DMS53 treated with DMSO at 0.1 percent for 48 hours (cell line): ENCODE measurements around the gene ACTRT3.

ENCODE experiments used
- DNase-seq: peaks from one replicate; lab custom pipeline; 2025; ENCODE audit not compliant: unreplicated experiment; lab: John Stamatoyannopoulos, UW

ACTRT3 gene

GRCh38 chr3:169769287-169770181, at the start of gene ACTRT3:
Gene ACTRT3 (minus strand): TSS chr3:169769561. CDS start chr3:169769520, 41 bp downstream.
- no peak for DNase-seq

DNA sequence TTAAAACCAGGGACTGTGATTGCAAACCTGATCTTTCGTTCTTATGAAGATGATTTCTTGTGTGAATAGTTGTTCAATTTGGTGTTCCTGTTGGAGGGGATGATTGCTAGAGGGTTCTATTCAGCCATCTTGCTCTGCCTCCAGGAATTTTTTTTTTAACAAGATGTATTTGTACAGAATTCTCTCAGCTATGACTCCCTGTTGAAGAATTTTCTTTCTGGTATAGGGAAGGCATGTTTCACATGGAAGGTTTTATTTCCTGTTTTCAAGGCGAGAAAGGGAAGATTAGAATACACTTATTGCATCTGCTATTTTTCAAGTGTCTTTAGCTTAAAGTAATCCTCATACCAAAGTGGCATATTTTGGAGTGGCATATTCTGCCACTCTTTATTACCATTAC, 49.0 kb upstream of the ACTRT3 start:
- DNase-seq: no peak

DNA sequence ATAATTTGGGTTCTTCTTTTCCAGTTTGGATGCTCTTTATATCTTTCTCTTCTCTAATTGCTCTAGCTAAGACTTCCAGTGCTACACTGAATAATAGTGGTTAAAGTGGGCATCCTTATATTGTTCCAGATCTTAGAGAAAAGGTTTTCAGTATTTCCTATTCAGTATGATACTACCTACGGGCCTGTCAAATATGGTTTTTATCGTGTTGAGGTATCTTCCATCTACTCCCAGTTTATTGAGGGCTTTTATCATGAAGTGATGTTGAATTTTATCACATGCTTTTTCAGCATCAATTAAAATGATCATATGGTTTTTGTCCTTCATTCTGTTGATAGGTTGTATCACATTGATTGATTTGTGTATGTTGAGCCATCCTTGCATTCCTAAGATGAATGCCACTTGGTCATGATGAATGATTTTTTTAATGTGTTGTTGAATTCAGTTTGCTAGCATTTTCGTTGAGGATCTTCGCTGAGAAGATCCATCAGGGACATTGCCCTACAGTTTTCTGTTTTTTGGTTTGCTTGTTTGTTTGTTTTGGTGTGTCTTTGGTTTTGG, 46.3 kb upstream of the ACTRT3 start:
- DNase-seq: no peak

GRCh38 chr3:169813757-169814517, 44.6 kb upstream of the ACTRT3 start:
- DNase-seq: peak; percentile 57

- peak; percentile 40 for DNase-seq
Observed at GRCh38 chr3:169813278-169813677, 43.9 kb upstream of the ACTRT3 start.

DNA sequence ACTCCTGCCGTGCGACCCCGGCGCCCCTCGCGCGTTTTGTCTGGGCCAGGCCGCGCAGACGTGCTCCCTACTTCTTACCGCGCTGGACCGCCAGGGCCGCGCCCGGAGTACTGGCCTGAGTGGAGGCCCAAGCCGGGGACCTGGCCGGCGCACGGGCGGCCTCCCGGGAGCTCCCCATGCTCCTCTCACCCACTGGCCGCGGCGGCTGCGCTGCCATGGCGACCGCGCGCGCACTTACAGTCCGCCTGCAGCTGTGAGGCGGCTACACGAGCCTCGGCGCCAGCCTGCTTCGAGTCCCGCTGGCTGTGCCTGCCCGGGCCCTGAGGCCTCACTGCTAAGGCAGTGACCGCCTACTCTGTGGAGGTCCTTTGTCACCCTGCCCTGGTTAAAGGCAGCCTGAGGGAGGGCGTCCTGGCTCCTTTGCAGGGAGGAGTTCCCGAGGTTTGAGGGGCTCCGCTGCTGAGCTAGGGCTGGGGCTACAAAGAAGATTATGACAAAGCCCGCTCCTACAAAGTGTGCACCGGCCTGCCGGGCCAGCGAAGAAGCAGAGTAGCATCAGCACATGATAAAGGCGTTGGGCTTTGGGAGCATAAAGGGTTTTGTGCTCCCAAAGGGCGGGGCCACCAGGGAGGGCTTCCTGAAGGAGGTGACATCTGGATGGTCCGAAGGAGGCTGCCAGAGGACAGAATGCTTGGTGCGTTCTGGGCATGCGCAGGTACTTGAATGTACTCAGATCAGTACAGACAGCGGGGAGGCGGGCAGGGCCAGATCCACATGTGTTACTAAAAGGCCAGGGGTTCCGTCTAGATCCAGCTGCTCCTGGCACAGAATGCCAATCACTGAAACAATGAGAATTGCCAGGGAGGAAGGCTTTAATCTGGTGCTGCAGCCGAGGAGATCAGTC, 43.2 kb upstream of the ACTRT3 start, which contains the start of the genes LRRC34 and LRRIQ4:
TSS of gene LRRC34 (minus strand) at position 573 of the 904 bp plus-strand sequence. CDS start at position 217, 356 bp downstream.
TSS of gene LRRIQ4 (plus strand) at position 539 of the 904 bp plus-strand sequence. CDS start 9,052 bp downstream, outside the sequence.
- peak; percentile 83 for DNase-seq

DNA sequence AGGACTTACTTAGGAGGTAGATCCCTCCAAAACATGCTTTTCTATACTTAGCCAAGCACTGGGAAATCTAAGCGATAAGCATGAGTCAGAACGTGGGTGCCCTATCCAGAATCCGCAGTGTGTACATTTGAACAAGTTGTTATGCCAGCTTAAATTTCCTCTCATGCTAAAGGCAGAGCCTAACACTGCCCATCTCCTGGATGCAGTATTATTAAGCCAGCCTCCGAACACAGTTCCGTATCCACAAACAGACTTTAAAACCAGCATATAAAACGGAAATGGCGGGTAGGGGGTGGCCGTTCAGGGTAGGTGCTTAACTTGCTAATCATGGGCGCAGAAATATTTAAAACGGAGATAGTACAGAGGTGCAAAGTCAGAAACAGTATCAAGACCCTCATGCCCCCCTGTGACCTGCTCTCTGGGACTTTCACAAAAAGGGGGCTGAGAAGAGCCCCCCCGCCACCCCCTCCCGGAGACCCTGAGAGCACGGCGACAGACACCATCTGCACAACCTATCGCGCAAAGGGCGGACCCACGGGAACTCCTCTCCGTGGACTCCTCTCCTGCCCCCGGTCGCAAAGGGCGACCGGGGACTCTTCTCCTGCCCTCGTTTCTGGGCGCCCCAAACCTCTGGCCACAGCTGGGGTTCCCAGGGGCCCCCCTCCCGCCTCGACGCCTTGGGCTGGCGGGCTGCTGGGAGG, 42.4 kb upstream of the ACTRT3 start:
- peak; percentile 50 for DNase-seq

DNA sequence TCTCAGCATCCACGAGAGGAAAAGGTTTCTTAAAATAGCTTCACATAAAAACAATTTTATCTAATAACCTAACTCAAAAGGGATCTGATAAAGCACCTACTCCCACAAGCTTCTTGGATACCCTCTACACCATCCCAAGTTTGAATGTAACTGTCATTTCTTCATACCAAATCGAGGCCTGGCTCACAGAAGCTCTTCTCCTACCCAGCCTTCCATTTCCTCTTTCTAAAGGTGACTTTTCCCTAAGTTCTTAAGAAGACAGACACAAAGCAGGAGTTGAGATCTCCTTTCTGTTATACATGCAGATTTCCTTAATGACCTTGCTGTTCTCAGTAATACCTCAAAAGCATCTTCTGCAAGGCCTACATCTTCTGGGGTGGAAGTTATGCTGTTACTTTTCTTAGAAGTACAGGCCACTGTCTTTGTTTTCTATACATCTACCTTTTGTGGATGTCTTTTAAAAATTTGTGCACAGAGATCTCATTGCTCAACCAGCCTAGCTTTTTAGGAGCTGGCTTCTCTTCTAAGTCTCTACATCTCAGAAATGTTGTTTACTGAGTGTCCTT, 40.0 kb upstream of the ACTRT3 start:
- DNase-seq: no peak

DNA sequence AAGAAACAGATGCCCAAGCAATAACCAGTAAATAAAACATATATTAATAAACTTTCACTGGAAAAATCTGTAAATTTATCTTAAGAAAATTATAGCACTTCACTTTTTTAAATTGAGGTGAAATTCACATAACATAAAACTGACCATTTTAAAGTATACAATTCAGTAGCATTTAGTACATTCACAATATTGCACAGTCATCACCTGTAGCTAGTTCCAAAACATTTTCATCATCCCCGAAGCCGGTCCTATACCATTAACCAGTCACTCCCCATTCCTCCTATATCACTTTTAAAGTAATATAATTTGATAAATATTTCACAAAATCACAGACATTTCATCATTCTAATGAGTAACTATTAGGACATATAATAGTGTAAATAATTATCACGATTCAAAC, 35.3 kb upstream of the ACTRT3 start:
- no peak for DNase-seq

- DNase-seq: no peak
Observed at GRCh38 chr3:169792359-169792758, 23.0 kb upstream of the ACTRT3 start.

DNA sequence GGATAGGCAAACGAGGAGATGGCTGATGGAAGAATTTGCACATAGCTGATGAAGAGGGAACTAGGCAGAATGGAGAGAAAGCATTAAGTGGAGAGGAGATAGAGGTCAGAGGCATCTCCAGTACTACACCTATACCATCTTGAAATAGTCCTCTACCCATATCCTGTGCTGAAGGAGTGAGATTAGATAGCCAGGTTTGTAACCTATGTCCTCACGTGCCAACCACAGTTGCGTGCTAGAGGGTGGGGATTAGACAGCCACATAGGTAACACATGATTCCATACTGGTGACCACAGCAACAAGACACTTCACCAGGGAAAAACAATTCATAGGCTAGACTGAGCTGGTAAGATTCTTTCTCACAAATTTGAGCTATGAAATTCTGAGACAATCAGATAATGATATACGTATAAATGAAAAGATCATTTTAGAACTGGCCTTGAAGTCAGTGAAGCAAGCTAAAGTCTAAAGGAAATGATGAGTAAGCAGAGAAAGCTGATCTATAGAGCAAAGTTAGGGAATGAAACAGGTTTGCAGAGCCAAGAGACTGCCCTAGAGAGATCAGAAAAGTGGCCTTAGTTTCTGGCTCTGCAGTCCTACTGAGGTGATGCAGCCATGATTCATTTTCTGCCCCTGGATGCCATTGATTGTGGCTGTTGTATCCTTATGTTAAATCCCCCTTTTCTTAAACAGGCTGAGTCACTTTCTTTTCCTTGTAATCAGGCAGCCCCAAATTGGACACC, 21.5 kb upstream of the ACTRT3 start:
- DNase-seq: no peak

DNA sequence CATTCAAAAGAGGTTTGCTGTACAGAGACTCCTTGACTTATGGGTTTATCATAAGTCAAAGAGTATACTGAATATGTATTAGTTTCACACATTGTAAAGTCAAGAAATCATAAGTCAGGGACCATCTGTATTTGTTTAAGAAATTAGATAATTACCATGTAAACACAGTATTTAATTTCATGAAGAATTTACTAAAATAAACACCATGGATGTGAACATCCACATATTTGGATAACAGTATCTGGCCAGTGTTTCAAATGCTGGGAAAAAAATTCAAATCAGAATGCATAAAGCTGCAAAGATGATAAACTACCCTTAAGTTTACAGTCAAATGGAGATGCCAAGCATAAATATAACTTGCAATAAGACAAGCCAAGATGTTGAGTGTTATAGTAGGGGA, 20.9 kb upstream of the ACTRT3 start:
- no peak for DNase-seq

DNA sequence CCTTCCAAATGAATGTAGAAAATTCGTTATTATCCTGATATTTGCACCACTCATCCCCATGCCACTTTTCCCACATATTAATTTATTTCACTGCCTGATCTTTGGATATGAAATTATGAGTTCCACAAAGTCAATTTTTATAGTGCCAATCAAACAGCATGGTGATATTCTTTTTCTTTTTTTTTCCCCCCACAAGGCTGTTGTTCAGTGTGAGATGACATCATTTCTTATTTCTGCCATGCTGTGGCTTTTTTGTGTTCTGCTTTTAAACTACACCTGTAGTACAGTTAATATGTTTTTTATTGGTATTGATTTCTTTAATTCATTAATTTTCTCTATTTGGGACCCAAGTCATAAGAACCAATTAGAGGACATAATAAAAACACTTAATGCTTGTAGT, 18.4 kb upstream of the ACTRT3 start:
- no peak for DNase-seq

DNA sequence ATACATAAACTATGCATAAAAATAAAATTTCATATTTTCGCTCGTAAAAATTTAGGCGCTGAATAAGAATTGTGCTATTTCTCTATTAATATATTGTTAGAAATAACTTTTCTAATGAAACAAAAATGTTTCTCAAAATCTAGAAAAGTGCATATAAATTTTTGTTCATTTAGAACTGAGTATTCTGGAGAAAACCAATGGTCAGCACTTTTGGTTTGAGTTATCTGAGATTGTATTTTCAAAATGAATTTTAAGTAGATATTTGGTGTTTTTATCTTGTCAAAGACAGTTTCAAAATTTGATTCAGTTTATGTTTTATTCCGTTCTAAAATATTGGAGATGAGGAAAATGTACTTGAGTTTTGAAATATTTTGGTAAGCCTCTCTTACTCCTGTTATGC, 17.8 kb upstream of the ACTRT3 start:
- DNase-seq: no peak

DNA sequence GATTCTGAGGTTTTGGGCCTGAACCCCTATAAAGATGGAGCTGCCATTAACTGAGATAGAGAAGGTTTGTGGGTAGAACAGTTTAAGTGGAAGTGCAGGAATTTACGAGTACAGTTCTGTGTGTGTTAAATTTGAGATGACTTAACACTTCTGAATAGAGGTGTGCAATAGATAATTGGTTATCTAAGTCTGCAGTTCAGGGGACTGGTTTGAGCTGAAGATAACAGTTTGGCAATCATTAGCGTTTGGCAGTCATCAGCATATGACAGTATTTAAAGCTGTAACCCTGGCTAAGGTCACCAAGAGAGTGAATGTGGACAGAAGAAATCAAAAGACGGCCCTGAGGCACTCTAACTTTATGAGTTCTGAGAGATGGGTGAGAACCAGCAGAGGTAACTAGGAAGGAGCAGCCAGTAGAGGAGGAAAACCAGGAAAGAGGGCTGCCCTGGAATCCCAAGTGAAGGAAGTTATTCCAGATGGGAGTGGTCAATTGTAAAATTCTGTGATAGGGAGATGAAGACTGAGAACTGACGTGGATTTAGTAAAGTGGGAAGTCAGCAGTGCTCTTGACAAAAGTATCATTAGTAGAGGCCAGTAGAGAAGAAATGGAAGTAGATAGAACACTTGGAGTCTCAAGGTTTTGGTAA, 12.0 kb upstream of the ACTRT3 start:
- DNase-seq: no peak

DNA sequence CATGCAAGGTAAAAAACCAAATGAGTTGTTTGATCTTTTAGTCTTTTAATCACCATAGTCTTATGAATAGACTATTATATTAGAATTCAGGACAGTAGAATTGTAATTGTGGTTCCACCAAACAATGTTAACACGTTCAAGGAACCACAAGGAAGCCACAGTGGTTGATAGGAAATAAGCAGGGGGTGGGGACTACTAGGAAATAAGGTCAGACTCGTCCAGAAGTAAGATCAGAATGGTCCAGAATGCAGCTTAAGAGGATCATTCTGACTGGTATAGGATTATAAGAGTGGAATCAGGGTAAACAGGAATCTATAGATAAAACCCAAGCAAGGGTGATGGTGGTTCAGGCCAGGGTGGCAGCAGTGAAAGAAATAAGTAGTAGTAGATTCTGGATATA, 11.4 kb upstream of the ACTRT3 start:
- no peak for DNase-seq

DNA sequence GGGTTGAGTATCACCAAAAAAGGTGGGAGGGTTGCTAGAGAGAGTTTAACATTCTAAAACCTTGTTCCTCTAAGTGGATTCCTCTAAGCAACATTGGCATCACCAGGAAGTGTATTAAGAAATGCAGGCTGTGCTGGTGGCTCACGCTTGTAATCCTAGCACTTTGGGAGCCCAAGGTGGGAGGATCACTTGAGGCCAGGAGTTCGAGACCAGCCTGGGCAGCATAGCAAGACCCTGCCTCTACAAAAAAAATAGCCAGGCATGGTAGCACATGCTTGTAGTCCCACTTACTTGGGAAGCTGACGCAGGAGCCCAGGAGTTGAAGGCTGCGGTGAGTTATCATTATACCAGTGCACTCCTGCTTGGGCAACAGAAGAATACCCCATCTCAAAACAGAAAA, 8.5 kb upstream of the ACTRT3 start:
- DNase-seq: no peak

DNA sequence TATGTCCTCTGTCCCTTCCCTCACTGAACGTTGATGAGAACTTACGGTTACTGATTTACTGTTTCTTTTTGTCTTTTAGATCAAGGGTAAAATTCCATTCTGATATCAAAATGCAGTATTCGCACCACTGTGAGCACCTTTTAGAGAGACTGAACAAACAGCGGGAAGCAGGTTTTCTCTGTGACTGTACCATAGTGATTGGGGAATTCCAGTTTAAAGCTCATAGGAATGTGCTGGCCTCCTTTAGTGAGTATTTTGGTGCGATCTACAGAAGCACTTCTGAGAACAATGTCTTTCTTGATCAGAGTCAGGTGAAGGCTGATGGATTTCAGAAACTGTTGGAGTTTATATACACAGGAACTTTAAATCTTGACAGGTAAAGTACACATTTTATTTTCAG, 4.8 kb upstream of the ACTRT3 start:
- no peak for DNase-seq
